Stomach smooth muscle (tissue), 2 donors: ENCODE data around the gene LPP.
A peak's percentile ranks its signal among the peaks of the same experiment; 100 is the strongest.

Experiments used
- H3K27ac ChIP-seq: one replicate; pipeline ENCODE4 v1.7.0; 2013; ENCODE audit warnings: mild to moderate bottlenecking, low read length, inconsistent platforms
- H3K27me3 ChIP-seq, 2 donors: one replicate each; pipeline ENCODE4 v1.7.0; 2013; ENCODE audit warnings: low read length in 2 of 2; ENCODE audit not compliant: insufficient read depth in 2 of 2, control insufficient read depth in 1 of 2
- H3K36me3 ChIP-seq, 2 donors: one replicate each; pipeline ENCODE4 v1.7.0; 2013; ENCODE audit warnings: low read length in 2 of 2; ENCODE audit not compliant: control insufficient read depth in 2 of 2, insufficient read depth in 2 of 2
- H3K4me1 ChIP-seq: one replicate; pipeline ENCODE4 v1.7.0; 2013; ENCODE audit warnings: low read length; ENCODE audit not compliant: control insufficient read depth, insufficient read depth
- H3K4me3 ChIP-seq, 2 donors: one replicate each; pipeline ENCODE4 v1.7.0; 2013; ENCODE audit warnings: low read length in 2 of 2
- H3K9ac ChIP-seq, 2 donors: one replicate each; pipeline ENCODE4 v1.7.0; 2013; ENCODE audit warnings: low read length in 2 of 2, mild to moderate bottlenecking in 1 of 2
- H3K9me3 ChIP-seq, 2 donors: one replicate each; pipeline ENCODE4 v1.7.0; 2013; ENCODE audit warnings: low read length in 2 of 2; ENCODE audit not compliant: control insufficient read depth in 2 of 2
- donor health status: healthy.
- donor health status: Pancreatic carcinoma.

The LPP gene

DNA sequence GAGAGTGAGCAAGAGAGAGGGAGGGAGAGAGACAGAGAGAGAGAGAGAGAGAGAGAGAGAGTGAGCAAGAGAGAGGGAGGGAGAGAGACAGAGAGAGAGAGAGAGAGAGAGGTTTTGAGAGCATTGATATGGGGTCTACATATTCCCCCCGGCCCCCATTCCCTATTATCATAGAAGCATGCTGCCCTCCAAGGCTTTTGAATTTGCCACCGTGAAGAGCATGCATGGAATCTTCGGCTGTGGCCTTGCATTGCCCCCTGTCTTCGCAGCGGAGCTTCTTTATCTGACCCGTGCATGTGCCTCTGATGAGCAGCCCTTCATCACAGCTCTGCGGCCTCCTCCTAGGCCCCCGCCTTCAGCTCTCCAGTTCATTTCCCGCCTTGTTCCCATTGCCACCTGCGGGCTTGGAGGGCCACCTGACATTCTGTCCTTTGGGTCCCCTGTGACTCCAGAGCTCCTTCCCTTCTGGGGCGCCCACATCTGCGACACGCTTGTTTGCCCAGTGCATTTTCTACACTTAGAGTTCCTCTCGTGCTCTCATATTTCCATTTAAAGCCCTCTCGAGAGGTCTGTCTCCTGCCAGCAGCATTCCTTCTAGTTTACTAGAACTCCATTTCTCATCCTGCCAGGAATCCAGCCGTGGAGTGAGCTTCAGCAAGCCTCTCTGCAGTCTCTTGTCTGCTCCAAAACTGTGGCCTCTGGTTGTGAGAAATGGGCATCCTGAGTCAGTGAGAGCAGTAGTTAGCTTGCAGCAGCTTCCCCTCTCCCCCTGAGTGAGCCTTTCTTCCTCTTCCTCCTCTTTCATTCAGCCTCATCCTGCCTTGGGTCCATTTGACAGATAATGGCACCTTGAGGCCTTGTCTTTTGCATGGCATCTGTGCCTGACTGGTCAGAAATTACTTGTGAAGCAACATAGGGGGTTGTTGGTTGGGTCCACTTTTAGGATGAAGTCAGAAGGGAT, 25.3 kb downstream of the LPP start:
- Histone ChIP-seq H3K9ac (peak overlapping the region; percentile 67 to 68), H3K9me3 (no peaks in the 10 kb centered on the region), H3K4me3 (peak overlapping the region in 1 of 2 donors; percentile 52), H3K27ac (peak overlapping the region; percentile 96), H3K4me1 (peaks cover 79% of the 10 kb centered on the region), H3K27me3 (no peaks in the 10 kb centered on the region), H3K36me3 (peaks cover 0 to 3% of the 10 kb centered on the region in 2 donors)

DNA sequence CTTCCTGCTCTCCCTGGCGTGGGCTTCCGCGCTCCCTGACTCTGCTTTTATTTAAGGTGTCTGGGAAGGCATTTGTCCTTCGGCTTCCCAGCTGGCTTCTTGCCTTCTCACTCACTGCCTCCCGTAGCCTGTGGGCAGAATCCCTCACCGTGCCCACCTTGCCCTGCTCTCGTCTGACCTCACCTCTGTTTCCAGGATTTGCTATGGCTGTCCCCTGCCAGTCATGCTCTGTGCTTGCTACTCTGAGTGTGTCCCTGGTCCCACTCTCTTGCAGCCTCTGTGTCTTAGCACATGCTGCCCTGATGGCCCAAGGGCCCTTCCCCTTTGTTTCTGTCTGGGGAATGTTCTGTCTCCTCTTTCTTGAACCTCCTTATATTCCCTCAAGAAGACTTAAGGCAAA, 26.2 kb downstream of the LPP start:
- H3K27ac ChIP-seq: peak overlapping the region; percentile 96
- H3K9me3 ChIP-seq: no peaks in the 10 kb centered on the region
- no peak overlapping the region for H3K4me3 ChIP-seq
- H3K27me3 ChIP-seq: no peaks in the 10 kb centered on the region
- H3K9ac ChIP-seq: peak overlapping the region; percentile 43 to 67
- H3K36me3 ChIP-seq: no peaks in the 10 kb centered on the region
- peaks cover 79% of the 10 kb centered on the region for H3K4me1 ChIP-seq

DNA sequence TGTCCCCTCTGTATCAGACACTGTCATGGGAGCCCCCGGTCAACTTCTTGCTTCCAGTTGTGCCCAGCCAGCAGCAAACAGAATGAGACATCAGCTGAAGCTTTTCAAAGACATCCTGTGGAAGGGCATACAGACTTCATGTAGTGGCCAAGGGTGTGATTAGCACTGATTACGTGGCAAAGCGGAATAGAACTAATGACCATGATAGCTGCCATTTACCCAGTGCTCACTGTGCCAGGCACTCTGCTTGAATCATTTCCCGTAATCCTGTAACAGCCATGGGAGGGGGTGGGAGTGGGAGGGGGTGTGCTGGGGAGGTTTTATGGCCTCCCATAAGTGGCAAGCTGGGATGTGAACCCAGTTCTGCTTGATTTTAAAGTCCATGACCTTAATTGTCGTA, 29.5 kb downstream of the LPP start:
- Histone ChIP-seq H3K4me3 (no peak overlapping the region), H3K27ac (peak overlapping the region; percentile 85), H3K4me1 (peaks cover 63% of the 10 kb centered on the region), H3K36me3 (no peaks in the 10 kb centered on the region), H3K9ac (no peak overlapping the region), H3K27me3 (no peaks in the 10 kb centered on the region), H3K9me3 (no peaks in the 10 kb centered on the region)

DNA sequence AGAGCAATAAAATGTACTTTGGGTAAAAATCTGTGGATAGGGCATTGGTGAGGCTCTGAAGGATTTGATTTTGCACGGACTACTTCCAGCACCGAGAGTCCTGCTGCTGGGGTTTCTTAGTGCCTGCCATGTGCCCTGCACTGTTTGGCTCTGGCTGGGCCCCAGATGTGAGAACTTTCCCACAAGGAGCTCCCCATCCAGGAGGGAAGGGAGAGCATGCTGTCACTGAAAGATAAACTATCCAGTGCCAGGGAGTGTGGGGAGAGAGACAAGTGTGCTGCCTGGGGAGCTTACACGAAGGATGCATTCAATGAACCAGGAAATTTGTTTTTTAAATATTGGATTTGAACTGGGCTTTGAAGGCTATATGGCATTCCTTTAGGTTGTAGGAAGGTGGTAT, 30.2 kb downstream of the LPP start:
- H3K4me3 ChIP-seq: peak overlapping the region in 1 of 2 donors; percentile 17
- no peaks in the 10 kb centered on the region for H3K27me3 ChIP-seq
- H3K9ac ChIP-seq: no peak overlapping the region
- H3K9me3 ChIP-seq: no peaks in the 10 kb centered on the region
- H3K4me1 ChIP-seq: peaks cover 56% of the 10 kb centered on the region
- no peaks in the 10 kb centered on the region for H3K36me3 ChIP-seq
- H3K27ac ChIP-seq: peak overlapping the region; percentile 85

DNA sequence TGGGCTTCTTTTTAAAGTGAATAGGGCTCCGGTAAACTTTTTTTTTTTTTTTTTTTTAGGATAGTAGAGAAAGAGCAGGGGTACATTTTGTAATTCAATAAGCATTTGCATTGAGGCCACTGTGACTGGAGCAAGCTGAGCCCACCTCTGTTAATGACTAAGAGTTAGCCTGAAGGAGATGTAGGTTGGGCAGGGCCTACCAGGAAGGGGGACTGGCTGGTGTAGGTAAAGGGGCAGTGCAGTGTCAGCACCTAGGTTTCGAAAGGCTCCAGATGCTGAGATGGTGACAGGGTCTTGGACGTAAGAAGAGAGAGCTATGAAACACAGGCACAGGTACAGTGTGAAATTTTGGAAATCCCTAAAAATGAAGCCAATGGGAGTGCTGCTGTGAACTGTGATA, 30.7 kb downstream of the LPP start:
- Histone ChIP-seq H3K9me3 (no peaks in the 10 kb centered on the region), H3K27ac (peak overlapping the region; percentile 85), H3K4me3 (no peak overlapping the region), H3K36me3 (no peaks in the 10 kb centered on the region), H3K27me3 (no peaks in the 10 kb centered on the region), H3K4me1 (peaks cover 56% of the 10 kb centered on the region), H3K9ac (peak overlapping the region in 1 of 2 donors; percentile 1)

DNA sequence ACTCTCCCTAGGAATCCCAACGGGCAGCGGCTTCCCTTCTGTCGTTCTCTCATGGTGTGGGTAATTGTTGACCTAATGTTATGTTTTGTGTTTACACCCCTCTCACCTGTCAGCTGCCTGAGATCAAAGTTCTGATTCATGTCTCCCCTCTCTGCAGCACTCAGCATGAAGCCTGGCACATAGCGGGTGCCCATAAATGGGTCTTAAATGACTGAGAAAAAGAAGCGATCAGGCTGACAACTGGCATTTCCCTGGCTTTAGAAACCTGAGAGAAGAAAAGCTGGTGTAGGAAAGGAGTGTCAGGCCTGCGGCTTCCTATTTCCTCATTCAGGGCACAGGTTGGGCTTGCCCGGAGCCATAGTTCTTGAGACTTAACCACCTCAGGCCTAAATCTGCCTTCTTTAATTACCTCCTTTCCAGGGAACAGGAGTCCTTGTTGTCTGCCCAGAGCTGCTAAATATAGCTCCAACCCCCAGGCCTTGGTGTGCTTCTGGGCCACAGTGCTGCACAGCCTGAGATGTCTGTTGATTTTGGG, 31.8 kb downstream of the LPP start:
- Histone ChIP-seq H3K4me3 (peak overlapping the region; percentile 1 to 44), H3K36me3 (no peaks in the 10 kb centered on the region), H3K27ac (peak overlapping the region; percentile 85), H3K27me3 (no peaks in the 10 kb centered on the region), H3K9me3 (no peaks in the 10 kb centered on the region), H3K4me1 (peaks cover 52% of the 10 kb centered on the region), H3K9ac (peak overlapping the region; percentile 1 to 60)

DNA sequence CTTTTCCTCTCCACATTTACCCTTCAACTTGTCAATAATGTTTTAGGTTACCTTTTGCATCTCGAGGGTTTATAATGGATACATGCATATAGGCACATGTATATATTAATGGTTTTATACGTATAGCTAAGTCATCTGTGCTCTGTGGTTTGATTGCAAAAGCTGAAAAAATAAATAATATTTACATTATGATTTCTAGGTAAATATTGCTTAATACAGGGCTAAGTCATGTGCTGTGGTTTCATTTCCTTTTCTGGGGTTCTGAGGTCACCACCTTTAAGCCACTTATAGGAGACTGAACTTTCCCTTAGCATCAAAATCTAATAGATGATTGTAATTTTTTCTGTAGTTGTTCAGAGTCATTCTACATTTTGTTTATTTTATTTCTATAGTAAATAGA, 33.1 kb downstream of the LPP start:
- Histone ChIP-seq H3K9me3 (no peaks in the 10 kb centered on the region), H3K36me3 (peaks cover 1 to 6% of the 10 kb centered on the region in 2 donors), H3K27me3 (no peaks in the 10 kb centered on the region), H3K27ac (no peak overlapping the region), H3K4me3 (no peak overlapping the region), H3K4me1 (peaks cover 45% of the 10 kb centered on the region), H3K9ac (no peak overlapping the region)

DNA sequence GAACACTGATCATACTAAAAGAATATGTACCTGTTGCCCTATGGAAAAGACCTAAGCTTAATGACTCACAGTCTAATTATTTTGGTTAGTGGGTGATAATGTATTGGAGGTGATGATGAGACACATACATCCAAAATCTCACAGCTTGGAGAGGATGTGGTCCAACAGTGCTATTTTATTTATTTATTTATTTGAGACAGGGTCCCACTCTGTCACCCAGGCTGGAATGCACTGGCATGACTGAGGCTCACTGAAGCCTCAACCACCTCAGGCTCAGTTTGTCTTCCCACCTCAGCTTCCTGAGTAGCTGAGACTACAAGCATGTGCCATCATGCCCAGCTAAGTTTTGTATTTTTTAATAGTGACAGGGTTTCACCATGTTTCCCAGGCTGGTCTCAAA, 35.0 kb downstream of the LPP start:
- peak overlapping the region; percentile 78 for H3K27ac ChIP-seq
- no peaks in the 10 kb centered on the region for H3K9me3 ChIP-seq
- H3K4me1 ChIP-seq: peaks cover 33% of the 10 kb centered on the region
- H3K4me3 ChIP-seq: no peak overlapping the region
- H3K36me3 ChIP-seq: peaks cover 8 to 9% of the 10 kb centered on the region in 2 donors
- H3K9ac ChIP-seq: peak overlapping the region; percentile 12 to 14
- no peaks in the 10 kb centered on the region for H3K27me3 ChIP-seq

DNA sequence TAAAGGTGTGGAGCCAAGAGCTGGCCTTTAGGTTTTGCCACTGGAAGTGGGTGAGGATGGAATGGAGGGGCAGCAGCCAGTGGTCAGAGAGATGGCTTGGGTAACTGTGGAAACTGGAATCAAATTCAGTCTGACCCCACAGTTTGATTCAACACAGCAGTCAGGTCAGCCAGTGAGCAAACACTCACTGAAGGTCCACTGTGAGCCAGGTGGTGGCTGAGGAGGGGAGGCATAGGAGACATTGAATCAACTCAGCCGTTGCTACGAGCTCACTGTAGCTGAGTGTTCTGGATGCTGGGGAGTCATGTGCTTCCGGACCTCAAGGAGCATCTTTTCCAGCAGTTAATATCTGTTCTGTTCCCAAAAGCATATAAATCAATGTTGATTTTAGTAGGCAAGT, 37.5 kb downstream of the LPP start:
- Histone ChIP-seq H3K27ac (peak overlapping the region; percentile 37), H3K4me3 (no peak overlapping the region), H3K4me1 (peaks cover 21% of the 10 kb centered on the region), H3K36me3 (peaks cover 8 to 9% of the 10 kb centered on the region in 2 donors), H3K9me3 (no peaks in the 10 kb centered on the region), H3K9ac (no peak overlapping the region), H3K27me3 (no peaks in the 10 kb centered on the region)

DNA sequence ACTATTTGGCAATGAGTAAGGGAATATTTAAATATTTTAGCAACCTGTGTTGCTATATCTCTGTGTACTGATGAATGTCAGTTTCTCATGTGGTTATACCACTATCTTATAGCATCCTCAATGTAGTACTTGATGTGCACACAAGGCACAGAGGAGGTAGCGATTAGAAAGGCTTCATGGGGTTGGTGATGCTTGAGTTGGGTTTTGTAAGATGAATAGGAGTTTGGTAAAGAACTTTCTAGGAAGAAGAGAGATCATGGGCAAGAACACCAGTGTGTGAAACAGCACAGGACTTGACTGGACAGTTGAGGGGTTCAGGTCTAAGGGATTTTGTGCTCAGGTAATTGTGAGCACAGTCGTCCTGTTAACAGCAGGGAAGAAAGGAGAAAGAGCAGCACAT, 38.1 kb downstream of the LPP start:
- Histone ChIP-seq H3K27ac (no peak overlapping the region), H3K27me3 (no peaks in the 10 kb centered on the region), H3K36me3 (peaks cover 8 to 9% of the 10 kb centered on the region in 2 donors), H3K9ac (no peak overlapping the region), H3K4me1 (peaks cover 21% of the 10 kb centered on the region), H3K9me3 (no peaks in the 10 kb centered on the region), H3K4me3 (no peak overlapping the region)

DNA sequence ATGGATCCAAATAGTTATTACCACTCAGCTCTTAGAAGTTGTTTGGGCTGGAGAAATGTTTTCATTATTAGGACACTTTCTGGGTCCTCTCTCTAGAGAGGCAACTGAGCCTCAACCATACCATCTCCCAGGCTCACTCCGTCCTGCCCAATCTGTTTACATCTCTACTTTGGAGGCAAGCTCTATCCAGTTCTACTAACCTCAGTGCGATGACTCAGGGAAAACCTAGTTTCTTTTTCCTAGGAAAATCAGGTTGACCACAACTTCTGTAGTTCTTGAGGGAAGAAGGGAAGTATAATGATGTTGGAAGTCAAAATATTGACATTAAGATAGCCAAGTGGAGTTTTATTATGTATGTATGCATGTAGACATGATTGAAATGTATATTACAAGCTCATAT, 40.4 kb downstream of the LPP start:
- Histone ChIP-seq H3K36me3 (peaks cover 9 to 10% of the 10 kb centered on the region in 2 donors), H3K9me3 (no peaks in the 10 kb centered on the region), H3K27me3 (no peaks in the 10 kb centered on the region), H3K4me3 (no peak overlapping the region), H3K4me1 (peaks cover 42% of the 10 kb centered on the region), H3K27ac (peak overlapping the region; percentile 50), H3K9ac (no peak overlapping the region)
